ENCODE measurements around the gene JAK3. TPM values are rescaled to one million over a fixed set of nuclear protein-coding genes. Genes with fewer than 3 reads are reported as not detected.
"Not testable (repeated sequence)": the region's sequence is repeated elsewhere in the genome, so short reads cannot be mapped to it uniquely, and the experiment has no call there.

JAK3 gene
- total RNA-seq, 2 donors from 2014 or later: 2.0 to 3.1 TPM

DNA sequence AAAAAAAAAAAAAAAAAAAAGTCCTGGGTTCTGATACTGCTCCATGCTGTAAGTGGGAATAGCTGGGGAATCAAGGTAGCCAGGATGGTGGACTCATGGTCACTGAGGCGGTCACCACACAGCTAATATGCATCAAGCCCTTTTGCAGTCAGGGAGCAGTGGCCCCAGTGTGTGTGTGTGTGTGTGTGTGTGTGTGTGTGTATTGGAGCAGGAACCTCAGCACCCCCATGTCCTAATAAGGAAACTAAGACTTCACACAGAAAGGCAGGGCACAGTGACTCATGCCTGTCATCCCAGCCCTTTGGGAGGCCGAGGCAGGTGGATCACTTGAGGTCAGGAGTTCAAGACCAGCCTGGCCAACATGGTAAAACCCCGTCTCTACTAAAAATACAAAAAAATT, 40.8 kb downstream of the JAK3 start:
- no peak overlapping the region for H3K27ac ChIP-seq
- ATAC-seq (no peak), DNase-seq (no peak)
- no peak overlapping the region for H3K4me3 ChIP-seq
- 71 to 88% methylated on average over 3 of the region's 3 CpGs for WGBS, 2 donors
- TF ChIP-seq, protein P1, sequence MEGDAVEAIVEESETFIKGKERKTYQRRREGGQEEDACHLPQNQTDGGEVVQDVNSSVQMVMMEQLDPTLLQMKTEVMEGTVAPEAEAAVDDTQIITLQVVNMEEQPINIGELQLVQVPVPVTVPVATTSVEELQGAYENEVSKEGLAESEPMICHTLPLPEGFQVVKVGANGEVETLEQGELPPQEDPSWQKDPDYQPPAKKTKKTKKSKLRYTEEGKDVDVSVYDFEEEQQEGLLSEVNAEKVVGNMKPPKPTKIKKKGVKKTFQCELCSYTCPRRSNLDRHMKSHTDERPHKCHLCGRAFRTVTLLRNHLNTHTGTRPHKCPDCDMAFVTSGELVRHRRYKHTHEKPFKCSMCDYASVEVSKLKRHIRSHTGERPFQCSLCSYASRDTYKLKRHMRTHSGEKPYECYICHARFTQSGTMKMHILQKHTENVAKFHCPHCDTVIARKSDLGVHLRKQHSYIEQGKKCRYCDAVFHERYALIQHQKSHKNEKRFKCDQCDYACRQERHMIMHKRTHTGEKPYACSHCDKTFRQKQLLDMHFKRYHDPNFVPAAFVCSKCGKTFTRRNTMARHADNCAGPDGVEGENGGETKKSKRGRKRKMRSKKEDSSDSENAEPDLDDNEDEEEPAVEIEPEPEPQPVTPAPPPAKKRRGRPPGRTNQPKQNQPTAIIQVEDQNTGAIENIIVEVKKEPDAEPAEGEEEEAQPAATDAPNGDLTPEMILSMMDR (IDR thresholded peaks at IDR 0.05): no peak
- TF ChIP-seq POLR2A (IDR thresholded peaks at IDR 0.05): no peak
- intact Hi-C loops (cut with DNase I): no loop called here
- no peaks in the 10 kb centered on the region for H3K9me3 ChIP-seq
- H3K36me3 ChIP-seq (replicated peaks in 1 of 2; ENCODE audit: insufficient read depth in 1 of 2, low read depth in 2 of 2): no peaks in the 10 kb centered on the region
- no peaks in the 10 kb centered on the region for H3K4me1 ChIP-seq
- no peaks in the 10 kb centered on the region for H3K27me3 ChIP-seq

DNA sequence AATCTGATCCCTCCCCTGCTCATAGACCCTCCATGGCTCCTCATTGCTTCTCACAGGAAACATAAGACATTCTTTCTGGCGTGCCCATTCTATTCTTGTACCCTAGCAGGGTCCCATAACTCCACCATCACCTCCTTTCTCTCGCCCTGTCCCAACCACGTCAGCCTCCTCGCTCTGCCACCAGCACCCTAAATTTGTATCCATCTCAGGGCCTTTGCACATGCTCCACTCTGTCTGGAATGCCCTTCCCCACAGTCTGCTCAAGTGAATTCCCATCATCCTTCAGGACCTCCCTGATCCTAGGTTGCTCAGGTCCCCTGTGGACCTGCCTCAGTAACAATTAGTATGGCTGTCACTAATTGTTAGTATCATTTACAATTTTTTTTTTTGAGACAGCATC, 42.4 kb downstream of the JAK3 start:
- H3K4me1 ChIP-seq: no peaks in the 10 kb centered on the region
- 88 to 99% methylated on average over 4 of the region's 4 CpGs for WGBS, 2 donors
- DNase-seq: no peak
- no peak overlapping the region for H3K4me3 ChIP-seq
- no peak overlapping the region for H3K27ac ChIP-seq
- TF ChIP-seq, protein P1 (IDR thresholded peaks at IDR 0.05): no peak
- TF ChIP-seq POLR2A (IDR thresholded peaks at IDR 0.05): no peak
- H3K9me3 ChIP-seq: no peaks in the 10 kb centered on the region
- no peaks in the 10 kb centered on the region for H3K27me3 ChIP-seq
- no peak for ATAC-seq
- intact Hi-C loops (cut with DNase I): no loop called here
- H3K36me3 ChIP-seq (replicated peaks in 1 of 2; ENCODE audit: insufficient read depth in 1 of 2, low read depth in 2 of 2): no peaks in the 10 kb centered on the region

DNA sequence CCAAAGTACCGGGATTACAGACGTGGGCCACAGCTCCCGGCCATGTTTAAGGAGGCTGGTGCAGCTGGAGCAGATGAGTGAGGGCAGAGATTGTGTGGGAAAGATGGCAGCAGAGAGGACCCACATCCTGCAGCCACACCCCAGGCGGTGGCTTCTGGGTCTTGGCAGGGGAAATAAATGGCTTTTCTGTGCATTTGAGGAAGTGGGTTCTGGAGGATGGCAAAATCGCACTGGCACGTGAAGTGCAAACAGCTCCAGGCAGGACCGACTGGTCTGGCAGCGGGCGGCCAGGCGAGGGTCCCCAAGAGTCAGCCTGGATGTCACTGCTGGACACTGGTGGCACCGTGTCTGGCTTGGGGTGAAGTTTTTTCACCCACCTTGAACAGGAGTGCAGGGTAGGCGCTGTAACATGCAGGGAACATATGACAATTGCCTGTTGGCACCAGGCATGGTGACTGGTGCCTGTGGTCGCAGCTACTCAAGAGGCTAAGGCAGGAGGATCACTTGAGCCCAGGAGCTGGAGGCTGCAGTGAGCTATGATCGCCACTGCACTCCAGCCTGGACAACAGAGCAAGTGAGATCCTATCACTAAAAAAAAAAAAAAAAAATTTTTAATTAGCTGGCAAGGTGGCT, 44.4 kb downstream of the JAK3 start:
- no peak for TF ChIP-seq POLR2A (IDR thresholded peaks at IDR 0.05)
- TF ChIP-seq, protein P1 (IDR thresholded peaks at IDR 0.05): no peak
- DNase-seq (peak in 1 of 4 donors; percentile 26), ATAC-seq (no peak)
- 48 to 73% methylated on average over 12 to 14 of the region's 14 CpGs for WGBS, 2 donors
- no peaks in the 10 kb centered on the region for H3K9me3 ChIP-seq
- H3K27ac ChIP-seq: no peak overlapping the region
- intact Hi-C loops (cut with DNase I): no loop called here
- no peak overlapping the region for H3K4me3 ChIP-seq
- no peaks in the 10 kb centered on the region for H3K27me3 ChIP-seq
- no peaks in the 10 kb centered on the region for H3K4me1 ChIP-seq
- no peaks in the 10 kb centered on the region for H3K36me3 ChIP-seq (replicated peaks in 1 of 2; ENCODE audit: insufficient read depth in 1 of 2, low read depth in 2 of 2)

DNA sequence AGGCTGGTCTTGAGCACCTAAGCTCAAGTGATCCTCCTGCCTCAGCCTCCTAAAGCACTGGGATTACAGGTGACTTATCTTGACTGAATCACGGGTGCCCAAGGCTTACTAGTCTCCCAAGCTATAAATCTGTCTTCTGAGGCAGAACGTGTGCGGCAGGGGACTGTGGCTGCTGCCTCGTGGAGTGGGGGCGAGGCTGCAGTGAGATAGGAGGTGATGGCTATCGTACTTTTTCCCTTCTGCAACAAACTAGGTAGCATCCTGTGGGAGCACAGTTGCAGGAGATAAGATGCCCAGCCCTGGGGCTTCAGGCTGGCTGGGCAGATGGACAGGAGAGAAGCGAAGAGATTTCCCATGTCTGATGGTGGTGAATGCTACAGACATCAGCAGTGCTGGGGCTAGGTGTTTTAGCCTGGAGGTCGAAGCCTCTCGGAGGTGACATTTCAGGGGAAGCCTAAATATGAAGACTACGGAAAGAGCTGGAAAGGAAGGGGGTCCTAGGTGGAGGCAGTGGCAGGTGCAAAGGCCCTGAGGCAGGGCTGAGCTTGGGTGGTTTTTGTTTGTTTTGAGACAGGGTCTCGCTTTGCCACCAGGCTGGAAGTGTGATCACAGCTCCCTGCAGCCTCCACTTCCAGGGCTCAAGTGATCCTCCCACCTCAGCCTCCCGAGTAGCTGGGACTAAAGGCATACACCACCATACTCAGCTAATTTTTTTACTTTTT, 45.5 kb downstream of the JAK3 start:
- no peak for TF ChIP-seq POLR2A (IDR thresholded peaks at IDR 0.05)
- TF ChIP-seq, protein P1 (IDR thresholded peaks at IDR 0.05): no peak
- 77 to 80% methylated on average over 12 of the region's 12 CpGs for WGBS, 2 donors
- Histone ChIP-seq H3K27me3 (no peaks in the 10 kb centered on the region), H3K9me3 (no peaks in the 10 kb centered on the region), H3K4me3 (no peak overlapping the region), H3K36me3 (replicated peaks in 1 of 2; ENCODE audit: insufficient read depth in 1 of 2, low read depth in 2 of 2) (no peaks in the 10 kb centered on the region), H3K27ac (no peak overlapping the region), H3K4me1 (peaks cover 9% of the 10 kb centered on the region)
- DNase-seq: no peak
- ATAC-seq: no peak
- intact Hi-C loops (cut with DNase I): no loop called here

DNA sequence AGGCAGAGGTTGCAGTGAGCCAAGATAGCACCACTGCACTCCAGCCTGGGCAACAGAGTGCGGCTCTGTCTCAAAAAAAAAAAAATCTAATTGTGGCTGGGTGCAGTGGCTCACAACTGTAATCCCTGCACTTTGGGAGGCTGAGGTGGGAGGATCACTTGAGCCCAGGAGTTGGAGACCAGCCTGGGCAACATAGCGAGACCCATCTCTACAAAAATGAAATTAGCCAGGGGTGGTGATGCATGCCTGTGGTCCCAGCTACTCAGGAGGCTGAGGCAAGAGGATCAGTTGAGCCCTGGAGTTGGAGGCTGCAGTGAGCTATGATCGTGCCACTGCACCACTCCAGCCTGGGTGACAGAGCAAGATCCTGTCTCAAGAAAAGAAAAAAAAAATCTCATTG, 49.2 kb downstream of the JAK3 start:
- H3K27me3 ChIP-seq; DNase-seq; H3K9me3 ChIP-seq; intact Hi-C loops (cut with DNase I); H3K36me3 ChIP-seq (replicated peaks in 1 of 2; ENCODE audit: insufficient read depth in 1 of 2, low read depth in 2 of 2); H3K27ac ChIP-seq; H3K4me3 ChIP-seq; ATAC-seq: not testable (repeated sequence)
- WGBS, 2 donors: 69 to 86% methylated on average over 2 to 3 of the region's 3 CpGs
- peaks cover 38% of the 10 kb centered on the region for H3K4me1 ChIP-seq

All from body of pancreas (tissue), 4 donors.